Kidney (tissue), 14 donors: ENCODE data around the gene MLLT6. TPM values are rescaled to one million over a fixed set of nuclear protein-coding genes. Genes with fewer than 3 reads are reported as not detected.

Experiments
- DNase-seq, 5 donors: peaks; one replicate each; pipeline ENCODE4 v3.0.0-alpha.2; 2013 to 2020
- FAIRE-seq: peaks from 2 replicates; lab custom pipeline; 2012; peaks lifted over from hg19 to GRCh38; lab: Jason Lieb, UNC
- H3K27ac ChIP-seq, 2 donors: one replicate each; pipeline ENCODE4 v1.7.0; 2013; ENCODE audit warnings: low read depth in 2 of 2, low read length in 2 of 2, inconsistent platforms in 1 of 2
- H3K27me3 ChIP-seq: one replicate; pipeline ENCODE4 v1.7.1; 2013; ENCODE audit warnings: low read length, inconsistent platforms; ENCODE audit not compliant: control insufficient read depth, insufficient read depth
- H3K36me3 ChIP-seq, 3 donors: one replicate each; pipeline versions ENCODE4 v1.7.0 to v1.7.1; 2013; ENCODE audit warnings: low read length in 3 of 3, control low read depth in 1 of 3, inconsistent platforms in 1 of 3; ENCODE audit not compliant: insufficient read depth in 3 of 3, control insufficient read depth in 2 of 3
- H3K4me1 ChIP-seq, 3 donors: one replicate each; pipeline versions ENCODE4 v1.7.0 to v1.7.1; 2013; ENCODE audit warnings: low read length in 3 of 3, inconsistent platforms in 1 of 3, low read depth in 1 of 3; ENCODE audit not compliant: control insufficient read depth in 2 of 3, insufficient read depth in 2 of 3
- H3K4me3 ChIP-seq, 3 donors: one replicate each; pipeline versions ENCODE4 v1.7.0 to v1.8.1; 2013; ENCODE audit warnings: low read length in 3 of 3, control low read depth in 1 of 3, inconsistent platforms in 1 of 3
- H3K9ac ChIP-seq, 3 donors: one replicate each; pipeline versions ENCODE4 v1.7.0 to v1.7.1; 2013; ENCODE audit warnings: low read length in 3 of 3, control low read depth in 1 of 3, inconsistent platforms in 1 of 3
- H3K9me3 ChIP-seq, 3 donors: one replicate each; pipeline versions ENCODE4 v1.7.0 to v1.7.1; 2013; ENCODE audit warnings: low read length in 3 of 3, control low read depth in 1 of 3, inconsistent platforms in 1 of 3; ENCODE audit not compliant: control insufficient read depth in 2 of 3, insufficient read depth in 1 of 3
- CTCF ChIP-seq: IDR thresholded peaks from 3 replicates; pipeline ENCODE4 v1.5.1; 2012; ENCODE audit warnings: mild to moderate bottlenecking, moderate library complexity, borderline replicate concordance; ENCODE audit not compliant: insufficient read depth; ENCODE audit errors: extremely low read depth
- intact Hi-C: fragments of 100-400 bp; cut with DNase I; formaldehyde crosslinking; loops from one replicate; pipeline ENCODE4 v1.11.1; 2022
- polyA plus RNA-seq: library from polyadenylated mRNA; stranded (reverse); fragments of 350-450 nt; fragmentation: Illumina TruSeq; extraction: RNeasy Lipid Tissue Mini Kit (QIAGEN cat#74804); gene quantifications from one replicate; pipeline ENCODE4 v1.2.3, GENCODE V29; 2014; ENCODE audit warnings: low read depth, low replicate concordance; ENCODE audit not compliant: insufficient read depth
- total RNA-seq: library from RNA; stranded (reverse); fragmentation: NEBNext Ultra II Directional; extraction: Animal tissue kit (Norgen Biotek cat#: 25700); gene quantifications from one replicate; pipeline ENCODE4 v1.2.1, GENCODE V29; 2021
- donor health status: control.
- donor health status: control.
- donor health status: control.
- donor health status: control.
- donor health status: control.
- donor health status: DM: yes; HTN: yes; CAD: no.
- donor health status: Normal renal cell carcinoma (clear cell type).

Gene MLLT6
- total and polyA plus RNA-seq, 2 donors from 2014 or later: 34.3 to 199 TPM

- Histone ChIP-seq H3K36me3 (no peaks in the 10 kb centered on the region), H3K27ac (no peak overlapping the region), H3K4me3 (no peak overlapping the region), H3K27me3 (no peaks in the 10 kb centered on the region), H3K4me1 (peaks cover 3 to 26% (median 20%) of the 10 kb centered on the region in 3 donors), H3K9ac (no peak overlapping the region), H3K9me3 (no peaks in the 10 kb centered on the region)
- intact Hi-C loops: no loop called here
- no peak for TF ChIP-seq CTCF
- FAIRE-seq (no peak), DNase-seq (no peak)
Observed at GRCh38 chr17:38697061-38697820, 7.8 kb upstream of the MLLT6 start.

- no peak for TF ChIP-seq CTCF
- no peak for FAIRE-seq
- Histone ChIP-seq H3K27me3 (no peaks in the 10 kb centered on the region), H3K4me1 (peaks cover 3 to 27% (median 20%) of the 10 kb centered on the region in 3 donors), H3K9me3 (no peaks in the 10 kb centered on the region), H3K27ac (no peak overlapping the region), H3K36me3 (no peaks in the 10 kb centered on the region), H3K9ac (no peak overlapping the region), H3K4me3 (no peak overlapping the region)
- intact Hi-C loops: no loop called here
- no peak for DNase-seq
Observed at GRCh38 chr17:38698760-38699159, 6.3 kb upstream of the MLLT6 start.

GRCh38 chr17:38701504-38702165 lies 3.4 kb upstream of the MLLT6 start:
- H3K4me1 ChIP-seq: peaks cover 3 to 21% (median 16%) of the 10 kb centered on the region in 3 donors
- H3K9ac ChIP-seq: peak overlapping the region; percentile 33 to 91 (median 80)
- FAIRE-seq: no peak
- H3K9me3 ChIP-seq: no peaks in the 10 kb centered on the region
- TF ChIP-seq CTCF: no peak
- DNase-seq: peak in 1 of 5 donors; percentile 85
- H3K4me3 ChIP-seq: peak overlapping the region; percentile 61 to 77 (median 73)
- H3K36me3 ChIP-seq: no peaks in the 10 kb centered on the region
- intact Hi-C loops: no loop called here
- H3K27ac ChIP-seq: peak overlapping the region; percentile 86 to 96
- no peaks in the 10 kb centered on the region for H3K27me3 ChIP-seq
